ENCODE measurements around the gene ECHDC3. TPM values are rescaled to one million over a fixed set of nuclear protein-coding genes. Genes with fewer than 3 reads are reported as not detected.
"Not testable (repeated sequence)": the region's sequence is repeated elsewhere in the genome, so short reads cannot be mapped to it uniquely, and the experiment has no call there.

ECHDC3 gene, protein sequence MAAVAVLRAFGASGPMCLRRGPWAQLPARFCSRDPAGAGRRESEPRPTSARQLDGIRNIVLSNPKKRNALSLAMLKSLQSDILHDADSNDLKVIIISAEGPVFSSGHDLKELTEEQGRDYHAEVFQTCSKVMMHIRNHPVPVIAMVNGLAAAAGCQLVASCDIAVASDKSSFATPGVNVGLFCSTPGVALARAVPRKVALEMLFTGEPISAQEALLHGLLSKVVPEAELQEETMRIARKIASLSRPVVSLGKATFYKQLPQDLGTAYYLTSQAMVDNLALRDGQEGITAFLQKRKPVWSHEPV
- 1.3 and 2.4 TPM in 2 replicates for total RNA-seq
- polyA plus RNA-seq (2012), result 0.74 TPM

DNA sequence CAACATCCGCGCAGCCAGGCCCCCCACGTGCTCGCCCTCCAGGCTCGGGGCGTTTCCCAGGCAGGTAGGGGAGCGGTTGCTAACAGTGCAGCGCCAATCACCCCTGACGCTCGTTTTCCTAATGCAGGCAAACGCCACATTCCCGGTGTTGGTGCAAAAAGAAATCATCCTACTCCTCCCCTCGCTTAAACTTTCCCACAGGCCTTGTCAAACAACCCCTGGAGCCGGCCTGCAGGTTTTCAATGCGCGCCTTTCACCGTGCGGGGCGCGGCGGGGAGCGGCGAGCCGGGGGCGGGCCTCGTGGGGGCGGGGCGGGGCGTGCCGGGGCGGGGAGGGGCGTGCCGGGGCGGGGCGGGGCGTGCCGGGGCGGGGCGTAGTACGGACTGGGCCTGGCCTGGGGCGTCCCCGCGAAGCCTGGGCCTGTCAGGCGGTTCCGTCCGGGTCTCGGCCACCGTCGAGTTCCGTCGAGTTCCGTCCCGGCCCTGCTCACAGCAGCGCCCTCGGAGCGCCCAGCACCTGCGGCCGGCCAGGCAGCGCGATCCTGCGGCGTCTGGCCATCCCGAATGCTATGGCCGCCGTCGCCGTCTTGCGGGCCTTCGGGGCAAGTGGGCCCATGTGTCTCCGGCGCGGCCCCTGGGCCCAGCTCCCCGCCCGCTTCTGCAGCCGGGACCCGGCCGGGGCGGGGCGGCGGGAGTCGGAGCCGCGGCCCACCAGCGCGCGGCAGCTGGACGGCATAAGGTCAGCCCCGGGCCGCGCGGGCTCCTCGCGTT lies at the start of gene ECHDC3:
Gene ECHDC3 (plus strand): TSS at position 374 of the 770 bp plus-strand sequence. CDS start 195 bp downstream, at position 569.
- DNase-seq (ENCODE audit: low read depth), result peak; percentile 22

DNA sequence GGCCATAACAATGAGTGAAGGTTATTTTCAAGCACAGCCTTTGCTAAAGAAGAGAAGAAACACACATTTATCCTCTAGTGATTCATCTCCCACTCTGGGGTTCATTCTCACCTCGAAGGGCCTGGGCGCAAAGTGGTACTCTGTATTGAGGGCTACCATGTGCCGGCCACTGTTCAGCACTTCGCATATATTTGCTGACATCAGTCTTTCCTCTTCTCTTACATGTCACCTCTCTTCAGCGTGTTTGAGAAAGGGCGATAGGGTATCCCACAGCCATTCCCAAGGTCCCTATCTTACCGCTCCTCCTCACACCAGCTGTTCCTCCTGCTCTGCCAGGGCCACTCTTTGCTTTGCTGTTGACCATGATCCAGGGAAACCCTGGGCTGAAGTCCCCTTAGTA lies 48.8 kb upstream of the ECHDC3 start:
- peak; percentile 31 for DNase-seq (ENCODE audit: low read depth)

DNA sequence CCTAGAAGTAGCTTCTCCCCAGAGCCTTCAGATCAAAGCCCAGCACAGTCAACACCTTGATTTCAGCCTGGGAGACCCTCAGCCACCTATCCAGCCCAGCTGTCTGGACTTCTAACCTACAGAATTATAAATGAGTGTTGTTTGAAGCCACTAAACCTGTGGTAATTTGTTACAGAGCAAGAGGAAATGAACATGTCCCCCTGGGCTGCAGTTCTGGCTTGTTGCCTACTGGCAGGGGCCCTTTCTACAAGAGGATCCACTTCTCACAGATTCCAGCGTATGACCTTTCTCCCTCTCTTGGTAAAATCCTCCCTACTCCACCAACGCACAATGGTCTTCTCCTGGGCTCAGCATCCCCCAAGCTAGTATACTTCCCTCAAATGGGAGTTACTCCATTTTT lies 46.4 kb upstream of the ECHDC3 start:
- DNase-seq (ENCODE audit: low read depth), result no peak

DNA sequence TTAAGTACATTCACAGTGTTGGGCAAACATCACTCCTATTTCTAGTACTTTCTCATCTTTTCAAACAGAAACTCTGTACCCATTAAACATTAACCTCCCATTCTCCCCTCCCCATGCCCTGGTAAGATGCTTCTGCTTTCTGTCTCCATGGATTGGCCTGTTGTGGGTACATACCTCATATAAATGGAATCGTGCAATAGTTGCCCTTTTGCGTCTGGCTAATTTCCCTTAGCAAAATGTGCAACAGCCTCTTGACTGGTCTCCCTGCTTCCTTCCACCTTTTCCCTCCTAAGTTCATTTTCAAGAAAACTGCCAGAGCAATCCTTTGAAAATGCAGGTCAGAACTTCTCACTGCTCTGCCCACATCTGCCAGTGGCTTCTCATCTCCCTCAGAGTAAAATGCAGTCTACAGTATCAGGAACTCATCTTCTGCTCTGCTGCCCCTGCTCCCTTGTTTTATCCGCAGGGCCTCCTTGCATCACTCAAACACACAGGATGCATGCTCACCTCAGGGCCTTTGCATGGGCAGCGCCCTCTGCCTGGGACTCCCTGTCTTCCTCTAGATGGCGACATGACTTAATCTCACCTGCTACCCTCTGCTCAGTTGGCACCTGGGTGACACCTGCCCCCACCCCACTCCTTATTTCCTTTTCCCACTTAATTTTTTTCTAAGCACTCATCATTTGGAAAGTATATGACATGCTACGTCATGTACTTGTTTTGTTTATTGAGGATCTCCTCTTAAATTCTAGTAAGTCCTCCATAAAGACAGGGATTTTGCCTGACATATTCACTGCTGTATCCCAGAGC lies 44.3 kb upstream of the ECHDC3 start:
- DNase-seq (ENCODE audit: low read depth), result no peak

DNA sequence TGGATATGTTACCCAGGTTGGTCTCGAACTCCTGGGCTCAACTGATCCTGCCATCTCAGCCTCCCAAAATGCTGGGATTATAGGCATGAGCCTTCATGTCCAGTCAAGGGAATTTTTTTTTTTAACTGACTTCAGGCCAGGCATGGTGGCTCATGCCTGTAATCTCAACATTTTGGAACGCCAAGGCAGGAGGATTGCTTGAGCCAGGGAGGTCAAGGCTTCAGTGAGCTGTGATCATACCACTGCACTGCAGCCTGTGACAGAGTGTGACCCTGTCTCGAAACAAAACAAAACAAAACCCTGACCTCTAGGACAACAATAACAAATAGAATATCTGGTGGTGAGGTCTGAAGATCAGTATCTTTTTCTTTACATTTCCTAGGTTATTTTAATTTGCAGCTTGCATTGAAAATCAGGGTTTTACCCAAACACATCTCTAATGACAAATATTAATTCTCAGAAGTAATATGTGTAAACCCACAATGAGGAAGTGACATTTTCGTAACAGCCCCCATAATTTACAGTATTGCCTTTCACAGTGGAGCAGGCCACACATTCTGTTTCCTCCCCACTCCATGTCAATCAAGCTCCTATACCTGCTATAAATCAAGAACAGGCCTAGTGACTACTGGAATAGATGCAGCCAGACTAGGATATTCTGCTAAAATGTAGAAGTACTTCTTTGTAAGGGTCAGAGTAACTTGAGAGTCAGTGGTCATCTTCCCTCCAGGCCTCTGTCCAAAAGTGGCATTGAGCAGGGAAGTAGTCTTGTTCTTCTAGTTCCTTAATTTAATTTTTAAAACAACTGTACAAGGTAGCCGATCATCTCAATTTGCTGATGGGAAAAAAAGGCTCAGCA lies 43.3 kb upstream of the ECHDC3 start:
- no peak for DNase-seq (ENCODE audit: low read depth)

DNA sequence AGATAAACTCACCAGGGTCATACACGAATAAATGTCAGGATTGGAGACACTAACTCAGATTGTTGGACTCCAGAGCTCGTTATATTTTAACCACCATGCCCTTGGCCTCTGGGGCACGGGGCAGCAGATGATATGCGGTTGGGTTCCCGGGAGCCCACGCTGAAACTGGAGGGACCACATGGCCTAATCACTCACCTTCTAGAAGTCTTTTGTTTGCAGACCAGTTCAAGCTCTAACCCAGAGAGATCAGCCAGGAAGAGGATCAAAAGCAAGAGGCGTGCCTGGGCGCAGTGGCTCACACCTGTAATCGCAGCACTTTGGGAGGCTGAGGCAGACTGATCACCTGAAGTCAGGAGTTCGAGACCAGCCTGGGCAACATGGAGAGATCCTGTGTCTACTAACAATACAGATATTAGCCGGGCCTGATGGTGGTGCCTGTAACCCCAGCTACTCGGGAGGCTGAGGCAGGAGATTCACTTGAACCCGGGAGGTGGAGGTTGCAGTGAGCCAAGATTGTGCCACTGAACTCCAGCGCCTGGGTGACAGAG lies 42.6 kb upstream of the ECHDC3 start:
- peak; percentile 47 for DNase-seq (ENCODE audit: low read depth)

DNA sequence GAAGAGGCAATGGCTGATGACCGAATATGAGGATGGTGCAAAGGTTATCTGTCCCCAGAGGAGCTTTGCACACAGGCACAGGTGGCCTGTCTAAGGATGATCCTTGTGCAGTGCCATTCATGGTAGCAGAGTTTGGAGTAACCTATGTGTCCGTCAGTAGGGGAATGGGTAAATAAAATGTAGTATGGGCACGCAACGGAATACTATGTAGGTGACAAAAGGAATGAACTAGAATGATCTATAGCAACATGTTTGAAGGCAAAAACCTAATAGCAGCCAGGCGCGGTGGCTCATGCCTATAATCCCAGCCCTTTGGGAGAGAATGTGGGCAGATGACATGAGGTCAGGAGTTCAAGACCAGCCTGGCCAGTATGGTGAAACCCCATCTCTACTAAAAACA lies 41.6 kb upstream of the ECHDC3 start:
- DNase-seq (ENCODE audit: low read depth), result no peak

DNA sequence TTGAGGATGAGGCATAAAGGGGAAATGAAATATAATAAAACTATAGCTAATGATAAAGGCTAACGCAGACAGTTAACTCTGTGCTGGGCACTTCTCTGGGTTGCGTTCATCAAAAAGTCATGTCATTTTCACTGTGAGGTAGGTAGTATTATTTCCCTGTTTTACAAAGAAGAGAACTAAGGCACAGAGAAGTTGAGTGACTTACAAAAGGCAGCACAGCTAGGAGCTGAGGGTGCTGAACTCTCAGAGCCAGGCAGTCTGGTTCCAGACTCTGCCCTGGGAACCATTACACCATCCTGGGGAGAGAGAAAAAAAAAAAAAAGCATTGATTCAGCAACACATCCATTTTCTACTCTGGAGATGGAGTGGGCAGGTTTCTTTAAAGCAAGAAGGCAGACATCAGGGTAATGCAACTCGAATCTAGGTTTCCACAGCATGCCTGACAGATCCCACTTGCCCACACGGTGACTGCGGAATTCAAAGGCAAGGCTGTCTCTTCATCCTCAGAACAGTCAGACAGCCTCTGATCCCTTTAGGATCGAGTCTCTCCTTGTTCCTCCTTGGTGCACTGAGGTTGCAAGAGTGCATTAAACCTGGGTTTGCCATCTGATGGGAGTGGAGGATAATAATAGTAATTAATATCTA lies 40.6 kb upstream of the ECHDC3 start:
- no peak for DNase-seq (ENCODE audit: low read depth)

DNA sequence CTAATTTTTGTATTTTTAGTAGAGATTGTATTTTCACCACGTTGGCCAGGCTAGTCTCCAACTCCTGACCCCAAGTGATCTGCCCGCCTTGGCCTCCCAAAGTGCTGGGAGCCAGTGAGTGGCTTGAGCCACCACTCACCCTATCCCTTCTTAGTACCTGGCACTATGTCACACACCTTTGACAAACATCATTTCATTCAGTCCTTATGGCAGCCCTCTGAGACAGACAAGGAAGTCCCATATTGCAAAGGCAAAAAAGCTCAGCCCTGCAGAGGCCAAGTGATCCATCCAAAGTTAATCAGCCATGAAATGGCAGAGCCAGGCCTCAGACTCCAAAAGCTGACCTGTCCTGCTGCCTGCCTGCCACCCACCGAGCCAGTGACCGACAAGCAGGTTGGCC lies 39.9 kb upstream of the ECHDC3 start:
- DNase-seq (ENCODE audit: low read depth), result no peak

DNA sequence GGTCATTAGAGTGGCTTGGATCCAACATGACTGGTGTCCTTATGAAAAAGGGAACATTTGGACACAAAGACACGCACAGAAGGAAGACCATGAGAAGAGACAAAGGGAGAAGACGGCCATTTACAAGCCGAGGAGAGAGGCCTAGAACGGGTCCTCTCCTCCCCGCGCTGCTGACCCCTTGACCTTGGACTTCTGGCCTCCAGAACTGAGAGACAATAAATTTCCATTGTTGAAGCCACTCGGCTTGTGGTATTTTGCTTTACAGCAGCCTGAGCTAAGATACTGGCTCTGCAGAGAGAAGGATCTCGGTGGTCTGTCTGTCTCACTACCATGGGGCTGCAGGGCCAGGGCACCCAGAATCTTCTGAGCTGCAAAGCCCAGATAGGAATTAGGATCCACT lies 38.1 kb upstream of the ECHDC3 start:
- no peak for DNase-seq (ENCODE audit: low read depth)

DNA sequence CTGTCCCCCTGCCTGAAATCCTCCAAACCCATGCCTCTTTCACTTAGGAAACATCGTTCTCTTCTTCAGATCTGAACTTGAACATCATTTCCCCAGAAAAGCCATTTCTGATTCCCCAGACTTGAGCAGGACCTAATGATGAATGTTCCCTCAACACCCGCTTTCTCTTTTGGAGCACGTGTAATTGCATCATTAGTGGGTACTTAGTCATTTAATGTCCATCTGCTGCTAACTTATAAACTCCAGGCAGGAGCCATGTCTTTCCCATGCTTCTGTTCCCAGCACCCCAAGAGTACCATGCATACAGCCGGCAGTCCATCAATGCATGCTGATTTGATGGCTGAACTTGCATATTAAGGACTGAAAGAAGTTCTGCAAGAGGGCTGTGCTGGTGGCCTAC lies 36.5 kb upstream of the ECHDC3 start:
- no peak for DNase-seq (ENCODE audit: low read depth)

DNA sequence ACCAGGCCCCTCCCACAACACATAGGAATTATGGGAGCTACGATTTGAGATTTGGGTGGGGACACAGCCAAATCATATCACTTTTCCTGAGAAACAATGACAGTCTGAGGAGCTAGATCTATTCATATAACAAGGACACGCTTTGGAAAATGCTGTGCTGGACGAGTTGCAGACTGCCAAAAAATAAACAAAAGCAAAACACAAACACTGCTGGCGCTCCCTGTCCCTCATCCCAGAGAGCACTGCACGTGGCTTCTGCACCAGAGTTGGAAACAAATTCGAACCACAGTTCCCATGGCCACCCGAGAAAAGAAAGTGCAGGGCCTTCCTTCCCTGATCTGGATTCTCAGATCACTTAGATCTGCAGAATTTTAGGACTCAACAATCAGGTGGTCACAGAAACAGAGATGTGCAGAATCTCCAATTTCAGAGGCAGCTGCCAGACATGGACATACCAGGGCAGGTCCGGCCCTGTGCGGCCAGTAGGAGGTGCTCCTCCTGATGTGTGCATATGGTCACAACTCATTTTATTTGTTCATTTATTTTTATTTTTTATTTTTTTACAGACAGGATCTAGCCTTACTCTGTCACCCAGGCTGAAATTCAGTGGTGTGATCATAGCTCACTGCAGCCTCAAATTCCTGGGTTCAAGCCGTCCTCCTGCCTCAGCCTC lies 35.2 kb upstream of the ECHDC3 start:
- DNase-seq (ENCODE audit: low read depth), result no peak

DNA sequence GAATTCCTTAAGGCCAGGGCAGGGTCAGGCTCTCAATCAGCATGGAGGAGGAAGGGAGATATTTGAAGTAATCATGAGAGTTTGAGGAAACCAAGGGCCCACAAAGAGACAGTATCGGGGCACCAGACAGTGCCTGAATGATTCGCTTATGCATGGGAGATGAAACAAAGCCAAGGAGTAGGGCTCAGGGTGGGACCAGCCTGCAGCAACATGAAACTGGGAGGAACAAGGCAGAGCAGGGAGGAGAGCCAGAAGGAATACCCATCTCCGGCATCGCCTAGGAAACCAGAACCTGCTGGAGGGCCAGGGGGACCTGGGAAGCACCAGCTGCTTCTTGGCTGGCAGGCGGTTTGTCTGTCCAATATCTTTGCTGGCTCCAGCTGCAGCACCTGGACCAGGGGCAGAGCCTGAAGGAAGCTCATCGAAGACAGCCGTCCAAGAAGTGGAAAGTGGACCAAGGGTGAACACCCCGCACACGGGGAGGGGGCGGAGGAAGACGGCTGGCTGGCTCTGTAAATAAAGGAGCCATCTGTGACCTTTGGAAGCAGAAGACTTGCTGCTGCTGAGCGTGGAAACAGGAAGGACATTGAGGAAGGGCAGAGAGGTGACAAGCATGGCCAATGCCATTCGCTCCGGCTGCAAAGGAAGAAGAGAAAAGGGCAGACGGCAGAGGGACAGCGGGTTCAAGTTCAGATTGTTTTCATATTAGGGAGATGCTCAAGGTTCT lies 34.4 kb upstream of the ECHDC3 start:
- DNase-seq (ENCODE audit: low read depth), result no peak

DNA sequence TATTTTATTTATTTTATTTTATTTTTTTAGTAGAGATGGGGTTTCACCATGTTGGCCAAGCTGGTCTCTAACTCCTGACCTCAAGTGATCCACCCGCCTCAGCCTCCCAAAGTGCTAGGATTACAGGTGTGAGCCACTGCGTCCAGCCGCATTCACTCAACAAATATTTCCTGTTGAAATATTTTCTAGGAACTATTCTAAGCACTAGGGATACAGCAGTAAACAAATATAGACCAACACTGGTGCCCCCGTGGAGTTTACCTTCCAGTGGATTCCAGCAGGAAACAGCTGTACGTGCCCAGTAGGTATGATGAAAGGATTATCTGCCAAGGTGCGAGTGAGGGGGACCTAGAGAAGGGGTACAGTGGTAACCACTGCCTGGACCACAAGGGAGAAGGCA lies 33.4 kb upstream of the ECHDC3 start:
- DNase-seq (ENCODE audit: low read depth), result not testable (repeated sequence)

DNA sequence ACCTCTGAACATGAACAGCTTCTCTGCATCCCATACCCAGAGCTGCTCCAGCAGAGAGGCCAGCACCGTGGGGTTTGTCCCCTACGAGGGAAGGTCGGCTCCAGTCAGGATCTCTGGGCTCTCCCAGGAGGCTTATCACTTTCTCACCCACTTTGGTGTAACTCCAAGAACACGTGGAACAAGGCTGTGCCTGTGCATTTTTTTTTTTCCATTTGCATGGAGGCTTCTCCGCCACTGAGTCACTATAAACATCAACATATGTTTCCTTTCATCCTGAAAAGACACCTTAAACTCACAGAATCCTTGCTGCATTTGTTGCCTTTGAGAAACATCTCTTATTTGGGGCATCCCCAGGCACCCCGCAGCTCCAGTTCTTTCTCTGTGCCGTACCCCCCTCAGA lies 29.4 kb upstream of the ECHDC3 start:
- no peak for DNase-seq (ENCODE audit: low read depth)

DNA sequence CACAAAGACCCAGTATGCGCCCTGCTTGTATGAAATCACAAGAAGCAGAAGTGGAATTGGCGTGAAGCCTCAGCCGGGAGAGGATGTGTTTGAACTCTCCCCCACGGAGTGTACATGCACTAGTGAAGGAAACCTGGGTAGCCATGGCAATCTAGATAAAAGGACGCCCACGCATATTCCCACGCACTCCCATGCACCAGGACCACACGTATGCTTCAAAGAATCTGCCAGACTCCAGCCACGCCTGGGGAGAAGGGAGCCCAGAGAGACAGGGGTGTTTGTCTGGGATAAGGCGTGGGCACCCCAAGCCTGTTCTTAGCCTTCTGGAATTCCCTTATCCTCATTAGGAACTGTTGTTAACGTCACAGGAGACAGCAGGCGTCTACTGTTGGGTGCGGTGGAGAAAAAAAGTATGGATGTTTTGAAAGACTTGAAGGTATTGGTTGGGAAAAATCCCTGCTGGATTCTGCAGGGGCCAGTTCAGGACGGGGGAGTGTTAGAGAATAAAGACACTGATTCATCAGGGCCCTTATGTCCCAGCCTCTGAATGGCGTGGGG lies 28.9 kb upstream of the ECHDC3 start:
- DNase-seq (ENCODE audit: low read depth), result no peak

DNA sequence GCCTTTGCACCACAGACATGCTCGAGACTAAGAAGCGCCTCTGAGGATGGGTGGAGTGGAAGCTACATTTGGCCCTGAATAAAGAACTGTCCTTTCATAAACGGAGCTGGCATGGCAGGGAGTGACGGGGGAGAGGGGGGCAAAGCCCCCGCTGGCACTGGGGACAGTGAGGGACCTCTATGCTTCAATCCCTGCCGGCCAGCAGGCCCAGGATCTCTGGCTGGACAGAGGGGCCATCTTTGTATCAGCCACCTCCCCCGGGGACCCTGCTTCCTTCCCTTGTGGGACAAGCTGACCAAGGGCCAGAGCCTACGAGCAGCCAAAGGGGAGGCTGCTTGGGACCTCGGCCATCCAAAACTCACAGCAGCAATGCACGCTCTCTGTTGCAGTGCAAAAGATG lies 28.2 kb upstream of the ECHDC3 start:
- no peak for DNase-seq (ENCODE audit: low read depth)

DNA sequence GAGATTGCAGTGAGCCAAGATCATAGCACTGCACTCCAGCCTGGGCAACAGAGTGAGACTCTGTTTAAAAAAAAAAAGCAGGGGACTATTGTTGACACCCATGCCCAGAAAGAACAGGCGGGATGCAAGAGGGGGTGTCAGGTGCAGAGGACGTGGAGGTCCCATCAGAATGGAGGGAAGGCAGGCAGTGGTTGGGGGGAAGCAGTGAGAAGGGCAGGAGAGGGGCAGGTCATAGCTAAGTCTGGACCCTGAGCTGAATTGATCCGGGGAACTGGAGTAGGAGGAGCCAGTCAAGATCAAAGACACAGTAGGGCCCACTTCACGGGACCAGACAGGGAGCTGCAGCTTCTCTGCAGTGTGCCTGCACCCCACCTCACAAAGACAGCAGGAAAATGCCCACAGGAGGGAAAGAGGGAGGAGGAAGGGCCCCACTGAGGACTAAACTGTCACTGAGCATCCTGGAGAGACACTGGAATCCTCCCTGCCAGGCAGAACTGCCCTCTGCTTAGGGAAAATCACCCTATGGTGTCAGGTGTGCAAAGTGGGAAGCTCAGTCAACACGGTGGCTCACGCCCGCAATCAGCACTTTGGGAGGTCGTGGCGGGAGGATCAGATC lies 27.3 kb upstream of the ECHDC3 start:
- no peak for DNase-seq (ENCODE audit: low read depth)
